ENCODE data around the gene UMODL1. TPM values are rescaled to one million over a fixed set of nuclear protein-coding genes. Genes with fewer than 3 reads are reported as not detected.
"Not testable (repeated sequence)": the region's sequence is repeated elsewhere in the genome, so short reads cannot be mapped to it uniquely, and the experiment has no call there.

The UMODL1 gene
- total RNA-seq, 1 experiment from 2014 or later = 0.30 TPM

DNA sequence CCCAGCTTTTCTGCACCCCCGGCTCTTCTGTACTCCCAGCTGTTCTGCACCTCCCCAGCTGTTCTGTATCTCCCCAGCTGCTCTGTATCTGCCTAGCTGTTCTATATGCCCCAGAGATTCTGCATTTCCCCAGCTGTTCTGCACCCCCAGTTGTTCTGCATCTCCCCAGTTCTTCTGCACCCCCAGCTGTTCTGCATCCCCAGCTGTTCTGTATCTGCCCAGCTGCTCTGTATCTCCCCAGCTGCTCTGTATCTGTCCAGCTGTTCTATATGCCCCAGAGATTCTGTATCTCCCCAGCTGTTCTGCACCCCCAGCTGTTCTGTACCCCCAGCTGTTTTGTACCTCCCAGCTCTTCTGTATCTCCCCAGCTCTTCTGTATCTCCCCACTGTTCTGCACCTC, 41.1 kb downstream of the UMODL1 start:
- Histone ChIP-seq H3K4me1 (peaks cover 8% of the 10 kb centered on the region), H3K9me3 (replicated peaks) (no peaks in the 10 kb centered on the region), H3K4me3 (no peak overlapping the region), H3K27ac (no peak overlapping the region), H3K27me3 (peaks cover 4% of the 10 kb centered on the region; the same call in 1 of the 2 replicates), H3K36me3 (no peaks in the 10 kb centered on the region)
- DNase-seq = peak; percentile 39 to 68

DNA sequence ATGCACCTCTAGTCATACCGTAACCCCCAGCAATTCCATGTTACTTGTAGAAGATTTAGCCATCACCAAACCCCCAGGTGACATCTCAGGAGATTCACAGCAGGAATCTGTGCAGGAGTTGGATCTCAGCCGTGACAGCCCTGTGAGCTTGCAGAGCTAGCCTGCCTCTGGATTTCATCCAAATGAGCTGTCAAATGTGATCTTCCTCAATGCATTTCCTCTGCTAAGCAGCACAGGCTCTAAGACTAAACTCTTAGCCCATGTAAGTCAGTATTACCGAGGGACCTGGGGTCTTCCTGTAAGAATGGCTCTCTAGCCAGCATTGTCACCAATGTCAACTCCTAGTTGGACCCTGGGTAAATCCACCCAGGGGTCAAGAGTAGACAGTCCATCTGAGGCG, 41.7 kb downstream of the UMODL1 start:
- peaks cover 8% of the 10 kb centered on the region for H3K4me1 ChIP-seq
- no peak for DNase-seq
- no peak overlapping the region for H3K4me3 ChIP-seq
- H3K27ac ChIP-seq = no peak overlapping the region
- peaks cover 4% of the 10 kb centered on the region; the same call in 1 of the 2 replicates for H3K27me3 ChIP-seq
- H3K36me3 ChIP-seq = no peaks in the 10 kb centered on the region
- no peaks in the 10 kb centered on the region for H3K9me3 ChIP-seq (replicated peaks)

DNA sequence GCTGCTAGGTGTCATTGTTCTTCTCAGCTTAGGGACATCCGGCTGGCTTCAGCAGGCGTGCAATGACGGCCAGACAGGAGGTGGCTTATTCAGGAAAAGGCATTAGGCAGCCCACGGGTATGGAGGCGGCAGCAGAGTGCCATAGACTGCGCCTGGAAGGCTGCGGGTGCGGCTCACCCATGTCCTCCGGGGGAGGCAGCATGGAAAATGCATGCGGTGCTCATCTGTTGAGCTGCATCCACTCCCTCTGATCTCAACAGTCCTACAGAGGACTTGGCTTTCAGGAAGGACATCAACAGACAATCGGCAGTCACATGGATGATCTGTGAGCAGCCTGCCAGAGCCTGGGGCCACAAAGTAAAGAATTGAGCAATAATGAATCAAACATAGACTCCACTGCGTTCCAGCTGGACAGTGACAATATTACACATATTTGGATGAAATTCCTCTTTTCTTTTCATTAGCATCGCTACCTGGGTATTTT, 42.9 kb downstream of the UMODL1 start:
- H3K4me1 ChIP-seq = peaks cover 5% of the 10 kb centered on the region
- H3K27me3 ChIP-seq = peaks cover 4% of the 10 kb centered on the region; the same call in 1 of the 2 replicates
- H3K36me3 ChIP-seq = no peaks in the 10 kb centered on the region
- H3K4me3 ChIP-seq = no peak overlapping the region
- DNase-seq = no peak
- no peak overlapping the region for H3K27ac ChIP-seq
- no peaks in the 10 kb centered on the region for H3K9me3 ChIP-seq (replicated peaks)

DNA sequence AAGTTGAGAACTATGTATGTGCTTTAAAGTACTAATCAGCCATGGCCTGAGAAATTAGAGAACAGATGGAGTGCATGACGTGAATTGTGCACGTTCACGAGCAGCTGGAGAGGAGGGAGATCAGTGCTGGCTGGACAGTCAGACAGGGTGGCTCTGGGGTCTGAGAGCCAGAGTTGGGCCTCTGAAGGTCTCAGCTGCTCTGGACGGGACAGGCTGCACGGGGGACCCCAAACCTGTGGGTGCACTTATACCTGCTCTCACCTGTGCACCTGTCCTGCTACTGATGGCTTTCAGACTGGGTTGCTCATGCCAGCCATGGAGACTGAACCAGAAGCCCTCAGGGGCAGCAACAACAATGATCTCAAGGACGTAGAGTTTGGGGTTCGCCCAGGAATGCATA, 43.5 kb downstream of the UMODL1 start:
- peaks cover 1% of the 10 kb centered on the region; the same call in 1 of the 2 replicates for H3K27me3 ChIP-seq
- H3K9me3 ChIP-seq (replicated peaks) = no peaks in the 10 kb centered on the region
- no peak overlapping the region for H3K27ac ChIP-seq
- no peak overlapping the region for H3K4me3 ChIP-seq
- H3K4me1 ChIP-seq = peaks cover 5% of the 10 kb centered on the region
- DNase-seq = no peak
- no peaks in the 10 kb centered on the region for H3K36me3 ChIP-seq

DNA sequence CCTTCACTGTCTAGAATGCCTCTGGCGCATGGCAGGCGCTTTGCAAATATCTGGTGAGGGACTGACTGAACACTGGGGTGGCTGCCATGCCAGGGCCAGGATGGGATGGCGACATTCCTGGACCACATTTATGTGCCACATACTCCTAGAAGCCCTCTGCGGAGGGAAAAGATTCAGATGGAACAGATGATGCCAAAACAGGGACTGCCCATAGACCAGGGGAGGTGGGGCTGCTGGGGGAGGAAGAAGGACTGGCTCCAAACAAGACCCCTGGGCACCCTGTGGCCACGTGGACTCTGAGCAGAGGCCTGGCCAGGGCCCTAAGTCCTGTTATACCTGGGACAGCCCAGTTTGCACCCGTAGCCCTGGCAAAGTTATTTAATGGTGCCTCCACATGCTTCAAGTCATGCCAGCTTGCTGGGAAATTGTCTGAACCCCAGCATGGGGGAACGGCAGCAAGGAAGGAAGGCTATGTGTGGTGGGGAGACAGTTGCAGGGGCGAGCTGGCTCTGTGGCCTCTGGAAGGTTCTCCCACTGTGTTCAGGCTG, 44.1 kb downstream of the UMODL1 start:
- H3K27me3 ChIP-seq = no peaks in the 10 kb centered on the region; the same call in 1 of the 2 replicates
- H3K4me1 ChIP-seq = peaks cover 5% of the 10 kb centered on the region
- DNase-seq = no peak
- H3K36me3 ChIP-seq = no peaks in the 10 kb centered on the region
- no peak overlapping the region for H3K4me3 ChIP-seq
- no peak overlapping the region for H3K27ac ChIP-seq
- no peaks in the 10 kb centered on the region for H3K9me3 ChIP-seq (replicated peaks)

DNA sequence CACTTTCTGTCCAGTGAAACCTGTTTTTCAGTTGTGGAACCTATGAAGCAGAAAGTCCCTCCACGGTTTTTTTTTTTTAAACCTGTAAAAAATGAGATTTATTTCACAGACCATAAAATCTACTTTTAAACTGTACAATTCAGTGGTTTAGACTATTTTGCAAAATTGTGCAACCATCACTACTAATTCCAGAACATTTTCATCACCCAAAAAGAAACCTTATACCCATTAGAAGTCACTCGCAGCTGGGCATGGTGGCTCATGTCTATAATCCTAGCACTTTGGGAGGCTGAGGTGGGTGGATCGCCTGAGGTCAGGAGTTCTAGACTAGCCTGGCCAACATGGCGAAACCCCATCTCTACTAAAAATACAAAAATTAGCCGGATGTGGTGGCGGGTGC, 45.4 kb downstream of the UMODL1 start:
- H3K4me3 ChIP-seq; H3K27me3 ChIP-seq; H3K27ac ChIP-seq; H3K9me3 ChIP-seq (replicated peaks); DNase-seq; H3K4me1 ChIP-seq; H3K36me3 ChIP-seq: not testable (repeated sequence)

DNA sequence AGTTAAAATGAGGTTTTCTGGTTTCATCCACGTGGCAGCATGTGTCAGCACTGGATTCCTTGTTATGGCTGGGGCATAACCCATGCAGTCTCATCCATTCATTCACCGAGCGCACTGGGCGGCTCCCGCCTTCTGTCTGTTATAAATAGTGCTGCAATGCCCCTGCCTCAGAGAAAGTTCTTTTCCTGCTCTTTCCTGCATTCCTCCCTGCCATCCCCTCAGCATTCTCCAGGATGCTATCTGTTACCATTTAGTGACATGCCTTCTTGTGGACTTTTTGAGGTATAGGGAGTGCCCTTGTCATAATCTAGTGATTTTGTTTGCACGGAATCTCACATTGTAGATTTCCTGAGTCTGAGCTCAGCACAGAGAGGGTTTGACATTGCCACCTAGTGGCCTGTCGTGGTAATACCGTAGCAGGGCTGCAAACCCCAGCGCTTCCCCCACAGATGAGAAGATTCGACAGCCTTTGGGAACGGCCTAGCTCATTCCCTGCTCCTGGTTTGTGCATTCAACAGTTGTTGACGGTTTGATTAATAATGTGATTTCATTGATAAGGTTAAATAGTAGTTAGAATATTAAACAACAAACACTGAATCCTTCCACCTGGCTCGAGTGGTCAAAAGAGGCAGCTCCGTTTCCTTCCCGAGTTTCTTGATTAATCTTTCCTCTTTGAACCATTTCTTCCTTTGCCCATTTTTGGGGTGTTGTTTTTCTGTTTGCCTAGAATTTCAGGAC, 46.3 kb downstream of the UMODL1 start:
- Histone ChIP-seq H3K27ac (no peak overlapping the region), H3K27me3 (no peaks in the 10 kb centered on the region), H3K4me1 (peaks cover 2% of the 10 kb centered on the region; the same call in 1 of the 2 replicates), H3K9me3 (replicated peaks) (no peaks in the 10 kb centered on the region), H3K4me3 (no peak overlapping the region), H3K36me3 (no peaks in the 10 kb centered on the region)
- peak; percentile 39 to 76 for DNase-seq

DNA sequence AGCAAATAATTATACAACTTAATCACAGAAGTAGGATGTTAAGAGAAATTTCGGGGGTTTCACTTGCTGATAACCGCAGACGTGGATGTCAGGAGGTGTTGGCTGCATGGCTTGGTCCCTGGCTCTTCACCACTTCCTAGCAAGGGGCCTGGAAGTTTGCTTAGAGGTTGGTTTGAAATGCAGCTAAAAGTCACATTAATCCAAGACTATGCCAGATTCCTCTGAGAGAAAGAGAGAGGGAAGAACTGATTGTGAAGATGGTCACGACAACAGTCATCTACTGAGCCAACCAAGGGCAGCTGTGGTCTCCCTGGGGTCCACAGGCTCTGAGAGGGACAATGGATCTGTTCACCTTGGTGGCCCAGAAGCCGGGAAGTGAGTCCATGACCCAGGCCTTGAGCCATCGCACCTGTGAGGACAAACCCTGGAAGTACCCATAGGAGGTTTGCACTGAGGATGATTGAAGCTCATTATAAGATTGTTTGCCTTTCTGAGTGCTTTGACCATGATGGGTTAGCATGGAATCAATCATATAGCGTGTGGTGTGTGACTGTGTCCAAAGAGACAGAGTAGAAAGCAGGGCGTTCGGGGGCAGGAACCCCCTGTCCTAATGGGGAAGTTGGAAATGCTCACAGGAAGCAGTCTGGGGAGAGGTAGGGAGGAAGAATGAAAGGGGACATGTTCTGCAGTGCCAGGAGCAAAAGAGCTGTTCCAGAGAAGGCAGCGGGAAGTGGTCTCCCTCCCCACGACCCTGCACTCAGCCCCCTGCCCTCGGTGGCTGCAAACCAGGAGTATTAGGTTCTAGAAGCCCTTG, 47.1 kb downstream of the UMODL1 start:
- Histone ChIP-seq H3K9me3 (replicated peaks) (no peaks in the 10 kb centered on the region), H3K27ac (no peak overlapping the region), H3K36me3 (no peaks in the 10 kb centered on the region), H3K4me1 (no peaks in the 10 kb centered on the region), H3K27me3 (no peaks in the 10 kb centered on the region), H3K4me3 (no peak overlapping the region)
- DNase-seq = no peak

DNA sequence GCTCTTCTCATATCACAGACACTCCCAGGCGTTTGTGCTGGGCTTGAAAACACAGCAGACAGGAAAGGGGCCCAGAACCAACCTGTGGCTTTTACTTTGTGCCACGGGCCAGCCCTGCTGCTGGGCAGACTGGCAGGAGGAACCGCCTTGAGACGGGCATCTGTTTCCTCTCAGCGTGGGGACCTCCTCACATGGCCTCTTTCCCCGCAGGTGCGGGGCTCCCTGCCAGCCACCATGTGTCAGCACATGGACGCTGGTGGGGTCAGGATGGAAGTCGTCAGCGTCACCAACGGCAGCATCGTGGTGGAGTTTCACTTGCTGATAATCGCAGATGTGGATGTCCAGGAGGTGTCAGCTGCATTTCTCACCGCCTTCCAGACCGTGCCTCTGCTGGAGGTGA, 47.8 kb downstream of the UMODL1 start:
- no peaks in the 10 kb centered on the region for H3K27me3 ChIP-seq
- no peak for DNase-seq

DNA sequence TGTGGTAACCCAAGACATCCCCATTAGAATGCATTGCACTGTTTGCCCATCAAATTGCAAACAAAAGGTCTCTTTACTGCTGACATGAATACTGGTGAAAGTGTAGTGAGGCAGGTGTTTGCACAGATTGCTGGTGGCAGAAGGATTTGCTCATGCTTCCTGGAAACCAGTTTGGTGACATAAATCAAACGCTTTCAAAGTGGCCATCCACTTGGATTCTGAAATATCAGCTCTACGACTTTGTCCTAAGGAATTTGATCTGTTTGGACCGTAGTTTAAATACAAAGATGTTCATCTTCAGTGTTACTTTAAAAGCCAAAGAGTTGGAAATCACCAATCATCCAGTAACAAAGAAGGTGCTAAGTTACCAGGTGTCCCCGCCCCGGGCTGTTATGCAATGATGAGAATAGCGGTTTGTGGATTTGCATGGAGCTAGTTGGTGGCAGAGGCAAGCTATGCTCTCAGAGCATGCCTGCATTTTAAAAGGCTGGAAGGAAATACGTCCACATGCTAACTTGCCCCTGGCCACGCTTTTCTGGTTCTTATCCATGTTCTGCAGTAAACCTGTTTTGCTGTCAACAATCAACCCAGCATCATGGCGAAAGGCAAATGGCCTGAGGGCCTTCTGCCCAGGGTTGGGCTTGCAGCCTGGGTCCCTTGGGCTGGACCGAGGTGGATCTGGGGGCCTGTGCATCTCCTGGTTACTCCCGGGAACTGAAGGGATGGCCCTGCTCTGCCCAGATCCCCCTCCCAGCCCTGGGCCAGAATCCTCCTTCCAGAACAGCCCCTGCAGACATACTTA, 49.2 kb downstream of the UMODL1 start:
- no peak overlapping the region for H3K27ac ChIP-seq
- DNase-seq = no peak
- no peaks in the 10 kb centered on the region for H3K27me3 ChIP-seq
- H3K9me3 ChIP-seq (replicated peaks) = no peaks in the 10 kb centered on the region
- H3K36me3 ChIP-seq = no peaks in the 10 kb centered on the region
- H3K4me1 ChIP-seq = no peaks in the 10 kb centered on the region
- H3K4me3 ChIP-seq = no peak overlapping the region

More for the DNA sequence above, 47.8 kb downstream of the UMODL1 start:
- Histone ChIP-seq H3K4me3 (no peak overlapping the region), H3K27ac (no peak overlapping the region), H3K36me3 (no peaks in the 10 kb centered on the region), H3K4me1 (no peaks in the 10 kb centered on the region), H3K9me3 (replicated peaks) (no peaks in the 10 kb centered on the region)

DNA sequence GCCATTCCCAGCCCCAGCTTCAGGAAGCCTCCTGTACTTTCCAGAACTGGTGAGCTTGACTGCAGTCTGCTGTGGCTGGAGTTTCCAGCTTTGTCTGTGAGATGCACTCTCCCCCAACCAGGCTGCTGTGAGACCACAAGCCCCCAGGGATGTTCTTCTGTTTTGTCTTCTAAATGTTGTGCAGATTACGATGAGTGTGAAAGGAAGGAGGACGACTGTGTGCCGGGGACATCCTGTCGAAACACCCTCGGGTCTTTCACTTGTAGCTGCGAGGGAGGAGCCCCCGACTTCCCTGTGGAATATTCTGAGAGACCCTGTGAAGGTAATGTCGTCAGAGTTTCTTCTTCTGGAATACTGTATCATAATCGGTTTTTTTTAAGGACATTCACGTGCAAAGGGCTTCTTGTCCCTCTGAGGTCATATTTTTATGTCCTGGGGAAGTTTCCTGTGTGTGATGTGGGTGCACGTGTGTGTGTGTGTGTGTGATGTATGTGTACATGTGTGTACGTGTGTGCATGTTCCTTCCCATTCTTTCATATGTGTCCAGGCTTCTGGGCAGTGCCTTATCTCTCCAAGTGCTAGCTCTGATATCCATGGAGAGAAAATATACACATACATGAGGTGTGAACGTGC, 49.9 kb downstream of the UMODL1 start:
- H3K4me3 ChIP-seq = no peak overlapping the region
- H3K4me1 ChIP-seq = peaks cover 4% of the 10 kb centered on the region; the same call in 1 of the 2 replicates
- H3K27ac ChIP-seq = no peak overlapping the region
- H3K27me3 ChIP-seq = no peaks in the 10 kb centered on the region
- H3K36me3 ChIP-seq = no peaks in the 10 kb centered on the region
- no peak for DNase-seq
- no peaks in the 10 kb centered on the region for H3K9me3 ChIP-seq (replicated peaks)

DNA sequence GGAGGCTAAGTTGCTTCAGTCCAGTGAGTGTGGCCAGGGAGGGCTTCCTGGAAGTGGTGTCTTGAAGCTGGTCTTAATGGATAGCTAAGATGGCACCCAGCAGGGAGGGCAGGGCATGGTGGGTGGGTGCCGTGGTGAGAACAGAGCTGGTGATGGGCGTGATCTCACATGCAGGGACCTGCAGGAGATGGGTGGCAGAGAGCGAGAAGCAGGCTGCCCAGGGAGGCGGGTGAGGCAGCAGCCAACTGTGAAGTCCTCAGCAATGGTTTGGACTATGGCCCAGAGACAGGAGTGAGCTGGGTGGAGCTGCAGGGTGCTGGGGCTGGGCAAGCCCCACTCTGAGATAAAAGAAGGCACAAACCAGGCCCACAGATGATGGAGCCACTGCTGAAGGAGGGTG, 50.7 kb downstream of the UMODL1 start:
- Histone ChIP-seq H3K4me1 (peaks cover 4% of the 10 kb centered on the region; the same call in 1 of the 2 replicates), H3K4me3 (no peak overlapping the region), H3K27ac (no peak overlapping the region), H3K9me3 (replicated peaks) (no peaks in the 10 kb centered on the region), H3K36me3 (no peaks in the 10 kb centered on the region), H3K27me3 (no peaks in the 10 kb centered on the region)
- no peak for DNase-seq

DNA sequence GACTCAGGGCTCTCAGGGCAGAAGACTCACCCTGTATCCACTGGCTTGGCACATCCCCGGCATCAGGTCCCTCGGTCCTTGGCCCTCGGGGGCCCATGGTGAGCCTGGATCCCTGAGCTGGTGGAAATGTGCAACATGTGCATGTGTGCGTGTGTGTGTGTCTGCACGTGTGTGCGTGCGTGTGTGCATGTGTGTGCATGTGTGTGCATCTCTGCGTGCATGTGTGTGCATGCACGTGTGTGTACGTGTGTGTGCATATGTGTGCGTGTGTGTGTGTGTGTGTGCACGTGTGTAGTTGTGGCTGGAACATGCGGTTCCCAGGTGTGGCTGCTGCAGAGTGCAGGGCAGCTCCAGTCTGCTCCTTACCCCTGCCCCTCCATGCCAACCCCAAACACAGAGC, 51.3 kb downstream of the UMODL1 start:
- no peak overlapping the region for H3K27ac ChIP-seq
- no peak overlapping the region for H3K4me3 ChIP-seq
- H3K9me3 ChIP-seq (replicated peaks) = no peaks in the 10 kb centered on the region
- H3K36me3 ChIP-seq = no peaks in the 10 kb centered on the region
- no peaks in the 10 kb centered on the region for H3K27me3 ChIP-seq
- DNase-seq = no peak
- H3K4me1 ChIP-seq = peaks cover 4% of the 10 kb centered on the region; the same call in 1 of the 2 replicates

DNA sequence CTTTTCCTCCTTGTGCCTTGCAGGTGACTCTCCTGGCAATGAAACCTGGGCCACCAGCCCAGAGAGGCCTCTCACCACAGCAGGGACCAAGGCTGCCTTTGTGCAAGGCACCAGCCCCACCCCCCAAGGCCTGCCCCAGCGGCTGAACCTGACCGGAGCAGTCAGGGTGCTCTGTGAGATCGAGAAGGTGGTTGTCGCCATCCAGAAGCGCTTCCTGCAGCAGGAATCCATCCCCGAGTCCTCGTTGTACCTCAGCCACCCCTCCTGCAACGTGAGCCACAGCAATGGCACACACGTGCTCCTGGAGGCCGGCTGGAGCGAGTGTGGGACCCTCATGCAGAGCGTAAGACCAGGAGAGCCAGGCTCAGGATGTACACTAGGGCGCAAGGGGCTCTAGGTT, 51.7 kb downstream of the UMODL1 start:
- Histone ChIP-seq H3K4me3 (no peak overlapping the region), H3K9me3 (replicated peaks) (no peaks in the 10 kb centered on the region), H3K36me3 (no peaks in the 10 kb centered on the region), H3K27me3 (no peaks in the 10 kb centered on the region), H3K4me1 (peaks cover 4% of the 10 kb centered on the region; the same call in 1 of the 2 replicates), H3K27ac (no peak overlapping the region)
- no peak for DNase-seq
